ENCODE results near the gene SRPK2. TPM values are rescaled to one million over a fixed set of nuclear protein-coding genes. Genes with fewer than 3 reads are reported as not detected.
"Not testable (repeated sequence)": the region's sequence is repeated elsewhere in the genome, so short reads cannot be mapped to it uniquely, and the experiment has no call there.

SRPK2 gene
- 40.5 and 56.9 TPM in 2 replicates for total RNA-seq (2014; rRNA removed; shearing (Covaris generic); ENCODE audit: low replicate concordance)

DNA sequence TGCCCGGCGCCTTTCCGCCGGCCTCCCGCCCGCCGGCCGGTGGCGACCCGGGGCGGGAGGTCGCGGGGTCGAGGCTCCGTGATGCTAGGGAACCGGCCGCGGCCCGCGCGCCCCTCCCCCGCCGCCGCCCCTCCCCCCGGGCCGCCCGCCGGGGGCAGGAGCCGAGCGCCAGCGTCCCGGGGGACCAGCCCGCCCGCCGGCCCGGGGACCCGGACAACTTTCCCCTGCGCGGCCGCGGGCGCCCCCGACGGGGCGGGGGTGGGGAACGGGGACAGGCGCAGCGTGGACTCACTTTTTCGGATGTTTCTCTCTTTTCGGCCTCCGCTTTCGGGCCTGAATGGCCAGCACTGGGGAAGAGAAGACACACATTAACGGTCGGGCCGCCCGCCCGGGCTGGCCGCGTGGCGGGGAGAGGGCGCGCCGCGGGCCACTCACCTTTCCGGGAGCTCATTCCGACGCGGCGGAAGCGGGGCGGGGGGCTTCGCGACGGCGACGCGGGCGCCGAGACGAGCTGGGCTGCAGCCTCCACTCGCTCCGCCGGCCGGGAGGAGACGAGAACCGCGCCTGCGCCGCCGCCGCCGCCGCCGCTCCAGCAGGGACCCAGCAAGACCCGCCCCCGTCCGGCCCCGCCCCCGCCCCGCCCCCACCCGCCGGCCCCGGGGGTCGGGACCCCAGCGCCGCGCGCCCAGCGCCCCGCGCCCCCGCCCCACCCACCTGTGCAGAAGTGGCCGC lies at the start of gene SRPK2:
SRPK2 (minus strand) TSS at position 566 of the 732 bp plus-strand sequence.
- Histone ChIP-seq H3K9me3 (no peaks in the 10 kb centered on the region), H3K36me3 (no peaks in the 10 kb centered on the region), H3K4me3 (peak within 1 kb of the TSS; percentile 63), H3K27me3 (no peaks in the 10 kb centered on the region)
- peak; percentile 72 for DNase-seq

DNA sequence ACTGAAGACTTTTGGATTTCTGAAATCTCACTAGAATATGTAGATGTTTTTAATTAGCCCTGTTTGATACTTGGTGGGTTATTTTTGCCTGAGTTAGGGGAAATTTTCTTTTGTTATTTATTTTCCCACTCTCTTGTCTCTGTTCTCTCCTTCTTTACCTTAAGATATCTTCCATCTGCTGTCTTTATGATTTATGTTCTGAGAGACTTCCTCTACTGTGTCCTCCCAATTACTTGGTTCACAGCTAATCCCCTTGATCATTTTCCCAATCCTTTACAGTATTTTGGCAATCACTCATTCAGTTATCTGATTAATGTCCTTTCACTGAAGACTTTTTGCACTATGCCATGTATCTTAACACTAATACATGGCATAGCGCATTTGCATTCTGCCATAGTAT lies 49.5 kb upstream of the SRPK2 start:
- H3K27me3 ChIP-seq: no peaks in the 10 kb centered on the region
- DNase-seq: no peak
- no peaks in the 10 kb centered on the region for H3K36me3 ChIP-seq
- no peaks in the 10 kb centered on the region for H3K9me3 ChIP-seq
- no peak overlapping the region for H3K4me3 ChIP-seq

DNA sequence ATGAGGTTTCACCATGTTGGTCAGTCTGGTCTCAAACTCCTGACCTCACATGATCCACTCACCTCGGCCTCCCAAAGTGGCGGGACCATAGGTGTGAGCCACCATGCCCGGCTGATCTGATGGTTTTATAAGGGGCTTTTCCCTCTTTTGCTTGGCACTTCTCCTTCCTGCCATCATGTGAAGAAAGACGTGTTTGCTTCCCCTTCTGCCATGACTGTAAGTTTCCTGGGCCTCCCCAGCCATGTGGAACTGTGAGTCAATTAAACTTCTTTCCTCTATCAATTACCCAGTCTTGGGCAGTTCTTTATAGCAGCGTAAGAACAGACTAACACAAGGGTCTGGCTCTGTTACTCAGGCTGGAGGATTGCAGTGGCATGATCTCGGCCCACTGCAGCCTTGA lies 48.6 kb upstream of the SRPK2 start:
- not testable (repeated sequence) for H3K4me3 ChIP-seq, H3K36me3 ChIP-seq, DNase-seq, H3K27me3 ChIP-seq, H3K9me3 ChIP-seq

DNA sequence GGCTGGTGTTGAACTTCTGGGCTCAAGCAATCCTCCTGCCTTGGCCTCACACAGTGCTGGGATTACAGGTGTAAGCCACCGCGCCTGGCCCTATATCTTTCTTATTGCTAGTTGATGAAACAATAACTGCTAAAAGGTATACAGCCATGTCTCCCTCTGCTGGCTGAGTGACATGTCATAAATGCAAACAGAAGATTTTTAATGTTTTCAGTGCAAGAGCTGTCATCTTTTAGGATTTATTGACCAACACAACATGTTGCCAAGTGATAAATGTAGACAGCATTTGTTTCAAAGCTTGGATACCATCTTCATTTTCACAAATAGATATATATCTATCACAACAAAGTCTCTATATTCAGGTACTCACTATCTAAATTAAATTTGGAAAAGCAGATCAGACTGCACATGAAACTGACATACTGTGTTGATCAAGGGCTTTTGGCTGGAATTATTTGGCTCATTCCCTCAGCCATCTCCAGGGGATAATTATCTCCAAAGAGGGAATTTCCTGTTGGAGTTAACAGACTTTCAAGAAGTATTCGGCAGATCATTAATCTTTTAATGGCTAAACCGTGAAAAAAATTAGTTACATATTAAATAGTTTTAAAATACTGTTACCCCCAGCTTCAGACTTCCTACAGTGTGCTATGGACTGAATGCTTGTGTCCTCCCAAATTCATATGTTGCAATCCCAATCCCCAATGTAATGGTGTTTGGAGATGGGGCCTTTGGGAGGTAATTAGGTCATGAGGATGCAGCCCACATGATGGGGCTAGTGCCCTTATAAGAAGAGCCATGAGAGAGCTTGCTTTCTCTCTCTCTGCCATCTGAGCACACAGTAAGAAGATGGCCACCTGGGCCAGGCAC lies 41.3 kb upstream of the SRPK2 start:
- DNase-seq: no peak
- H3K4me3 ChIP-seq: no peak overlapping the region
- no peaks in the 10 kb centered on the region for H3K27me3 ChIP-seq
- no peaks in the 10 kb centered on the region for H3K9me3 ChIP-seq
- no peaks in the 10 kb centered on the region for H3K36me3 ChIP-seq

DNA sequence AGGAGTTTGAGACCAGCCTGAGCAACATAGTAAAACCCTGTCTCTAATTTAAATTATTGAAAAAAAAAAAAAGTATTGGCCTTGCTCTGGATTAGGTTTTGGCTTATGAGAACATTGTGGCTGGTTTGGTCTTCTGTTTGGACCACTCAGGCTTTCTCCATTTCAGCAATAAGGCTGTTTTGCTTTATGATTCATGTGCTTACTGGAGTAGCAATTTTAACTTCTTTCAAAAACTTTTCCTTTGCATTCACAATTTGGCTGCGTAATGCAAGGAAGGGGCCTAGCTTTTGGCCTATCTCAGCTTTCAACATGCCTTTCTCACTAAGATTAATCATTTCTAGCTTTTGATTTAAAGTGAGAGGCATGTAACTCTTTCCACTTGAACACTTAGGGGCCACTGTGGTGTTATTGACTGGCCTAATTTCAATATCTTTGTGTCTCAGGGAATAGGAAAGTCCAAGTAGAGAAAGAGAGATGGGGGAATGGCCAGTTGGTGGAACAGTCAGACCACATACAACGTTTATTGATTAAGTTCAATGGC lies 38.0 kb upstream of the SRPK2 start:
- Histone ChIP-seq H3K27me3 (no peaks in the 10 kb centered on the region), H3K9me3 (no peaks in the 10 kb centered on the region), H3K36me3 (no peaks in the 10 kb centered on the region), H3K4me3 (no peak overlapping the region)
- DNase-seq: no peak

DNA sequence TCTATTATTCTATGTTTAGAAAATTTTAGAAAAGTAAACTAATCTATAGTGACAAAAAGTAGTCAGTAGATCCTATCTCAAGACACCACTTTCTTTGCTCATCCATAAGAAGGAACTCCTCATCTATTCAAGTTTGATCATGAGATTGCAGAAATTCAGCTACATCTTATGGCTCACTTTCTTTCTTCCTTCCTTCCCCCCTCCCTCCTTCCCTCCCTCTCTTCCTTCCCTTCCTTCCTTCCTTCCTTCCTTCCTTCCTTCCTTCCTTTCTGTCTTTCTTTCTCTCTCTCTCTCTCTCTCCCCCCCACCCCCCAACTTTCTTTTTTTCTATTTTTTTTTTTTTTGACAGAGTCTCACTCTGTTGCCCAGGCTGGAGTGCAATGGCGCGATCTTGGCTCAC lies 35.3 kb upstream of the SRPK2 start:
- no peaks in the 10 kb centered on the region for H3K27me3 ChIP-seq
- no peak overlapping the region for H3K4me3 ChIP-seq
- DNase-seq: no peak
- no peaks in the 10 kb centered on the region for H3K9me3 ChIP-seq
- no peaks in the 10 kb centered on the region for H3K36me3 ChIP-seq

DNA sequence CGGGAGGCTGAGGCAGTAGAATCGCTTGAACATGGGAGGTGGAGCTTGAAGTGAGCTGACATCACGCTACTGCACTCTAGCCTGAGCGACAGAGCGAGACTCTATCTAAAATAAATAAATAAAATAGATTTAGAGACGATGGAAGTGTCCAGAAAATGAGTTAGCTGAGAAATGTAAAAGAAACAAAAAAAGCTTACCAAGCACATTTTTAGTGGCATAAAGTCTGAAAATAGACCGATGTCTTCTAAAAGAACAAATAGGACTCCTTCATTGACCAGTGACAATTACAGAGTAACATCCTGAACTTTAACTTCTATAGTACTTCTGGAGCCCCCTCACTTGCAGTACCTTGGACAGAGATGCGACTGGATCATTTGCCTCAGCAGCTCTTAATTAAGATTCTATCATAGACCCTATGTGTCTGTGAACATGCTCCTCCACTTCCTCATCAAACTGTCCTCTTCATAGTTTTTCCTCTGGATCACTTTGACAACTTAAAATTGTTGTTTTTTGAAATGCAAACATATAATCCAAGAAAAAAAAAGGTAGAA lies 25.2 kb upstream of the SRPK2 start:
- DNase-seq: no peak
- Histone ChIP-seq H3K27me3 (no peaks in the 10 kb centered on the region), H3K9me3 (no peaks in the 10 kb centered on the region), H3K36me3 (no peaks in the 10 kb centered on the region), H3K4me3 (no peak overlapping the region)

DNA sequence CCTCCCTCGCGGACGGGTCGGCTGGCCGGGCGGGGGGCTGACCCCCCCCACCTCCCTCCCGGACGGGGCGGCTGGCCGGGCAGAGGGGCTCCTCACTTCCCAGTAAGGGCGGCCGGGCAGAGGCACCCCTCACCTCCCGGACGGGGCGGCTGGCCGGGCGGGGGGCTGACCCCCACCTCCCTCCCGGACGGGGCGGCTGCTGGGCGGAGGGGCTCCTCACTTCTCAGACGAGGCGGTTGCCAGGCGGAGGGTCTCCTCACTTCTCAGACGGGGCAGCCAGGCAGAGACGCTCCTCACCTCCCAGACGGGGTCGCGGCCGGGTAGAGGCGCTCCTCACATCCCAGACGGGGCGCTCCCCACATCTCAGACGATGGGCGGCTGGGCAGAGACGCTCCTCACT lies 22.1 kb upstream of the SRPK2 start:
- H3K4me3 ChIP-seq, H3K9me3 ChIP-seq, H3K27me3 ChIP-seq, H3K36me3 ChIP-seq, DNase-seq: not testable (repeated sequence)

DNA sequence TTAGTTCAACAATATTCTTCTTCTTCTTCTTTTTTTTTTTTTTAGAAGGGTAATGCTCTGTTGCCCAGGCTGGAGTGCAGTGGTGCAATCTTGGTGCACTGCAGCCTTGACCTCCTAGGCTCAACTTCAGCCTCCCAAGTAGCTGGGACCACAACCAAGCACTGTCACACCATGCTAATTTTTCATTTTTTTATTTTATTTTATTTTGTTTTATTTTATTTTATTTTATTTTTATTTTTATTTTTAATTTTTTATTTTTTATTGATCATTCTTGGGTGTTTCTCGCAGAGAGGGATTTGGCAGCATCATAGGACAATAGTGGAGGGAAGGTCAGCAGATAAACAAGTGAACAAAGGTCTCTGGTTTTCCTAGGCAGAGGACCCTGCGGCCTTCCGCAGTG lies 21.1 kb upstream of the SRPK2 start:
- H3K9me3 ChIP-seq, DNase-seq, H3K27me3 ChIP-seq, H3K36me3 ChIP-seq, H3K4me3 ChIP-seq: not testable (repeated sequence)

DNA sequence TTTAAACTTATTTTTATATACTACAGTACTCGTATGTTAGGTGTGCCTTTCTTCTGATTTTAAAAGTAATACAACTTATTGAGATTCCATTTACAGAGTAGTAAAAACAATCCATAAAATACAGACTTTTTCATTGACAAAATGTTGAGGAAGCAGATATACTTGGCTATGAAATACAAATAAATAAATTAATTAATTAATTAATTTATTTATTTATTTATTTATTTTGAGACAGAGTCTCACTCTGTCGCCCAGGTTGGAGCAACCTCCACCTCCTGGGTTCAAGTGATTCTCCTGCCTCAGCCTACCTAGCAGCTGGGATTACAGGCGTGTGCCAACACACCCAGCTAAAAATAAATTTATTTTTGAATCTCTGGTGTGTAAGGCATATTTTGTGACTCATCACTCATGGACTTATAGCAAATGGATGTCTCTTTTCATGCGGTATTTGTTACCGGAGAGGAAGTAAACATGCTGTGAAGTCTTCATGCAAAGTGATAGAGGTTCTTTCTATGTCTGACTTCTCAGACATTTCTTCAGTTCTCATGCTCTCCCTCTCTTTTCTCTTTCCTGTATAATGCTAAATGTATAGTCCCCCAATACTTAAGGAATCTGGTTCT lies 20.2 kb upstream of the SRPK2 start:
- H3K27me3 ChIP-seq: no peaks in the 10 kb centered on the region
- H3K36me3 ChIP-seq: no peaks in the 10 kb centered on the region
- no peak for DNase-seq
- no peak overlapping the region for H3K4me3 ChIP-seq
- H3K9me3 ChIP-seq: no peaks in the 10 kb centered on the region

DNA sequence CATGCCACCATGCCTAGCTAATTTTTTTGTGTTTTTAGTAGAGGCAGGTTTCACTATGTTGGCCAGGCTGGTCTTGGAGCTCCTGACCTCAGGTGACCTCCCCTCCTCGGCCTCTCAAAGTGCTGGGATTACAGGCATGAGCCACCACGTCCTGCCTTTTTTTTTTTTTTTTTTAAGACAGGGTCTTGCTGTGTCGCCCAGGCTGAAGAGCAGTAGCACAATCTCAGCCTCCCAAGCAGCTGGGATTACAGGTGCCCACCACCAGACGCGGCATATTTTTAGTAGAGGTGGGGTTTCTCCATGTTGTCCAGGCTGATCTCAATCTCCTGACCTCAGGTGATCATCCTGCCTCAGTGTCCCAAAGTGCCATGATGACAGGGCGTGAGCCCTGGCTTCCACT lies 14.4 kb upstream of the SRPK2 start:
- Histone ChIP-seq H3K9me3 (no peaks in the 10 kb centered on the region), H3K27me3 (no peaks in the 10 kb centered on the region), H3K4me3 (no peak overlapping the region), H3K36me3 (no peaks in the 10 kb centered on the region)
- no peak for DNase-seq

DNA sequence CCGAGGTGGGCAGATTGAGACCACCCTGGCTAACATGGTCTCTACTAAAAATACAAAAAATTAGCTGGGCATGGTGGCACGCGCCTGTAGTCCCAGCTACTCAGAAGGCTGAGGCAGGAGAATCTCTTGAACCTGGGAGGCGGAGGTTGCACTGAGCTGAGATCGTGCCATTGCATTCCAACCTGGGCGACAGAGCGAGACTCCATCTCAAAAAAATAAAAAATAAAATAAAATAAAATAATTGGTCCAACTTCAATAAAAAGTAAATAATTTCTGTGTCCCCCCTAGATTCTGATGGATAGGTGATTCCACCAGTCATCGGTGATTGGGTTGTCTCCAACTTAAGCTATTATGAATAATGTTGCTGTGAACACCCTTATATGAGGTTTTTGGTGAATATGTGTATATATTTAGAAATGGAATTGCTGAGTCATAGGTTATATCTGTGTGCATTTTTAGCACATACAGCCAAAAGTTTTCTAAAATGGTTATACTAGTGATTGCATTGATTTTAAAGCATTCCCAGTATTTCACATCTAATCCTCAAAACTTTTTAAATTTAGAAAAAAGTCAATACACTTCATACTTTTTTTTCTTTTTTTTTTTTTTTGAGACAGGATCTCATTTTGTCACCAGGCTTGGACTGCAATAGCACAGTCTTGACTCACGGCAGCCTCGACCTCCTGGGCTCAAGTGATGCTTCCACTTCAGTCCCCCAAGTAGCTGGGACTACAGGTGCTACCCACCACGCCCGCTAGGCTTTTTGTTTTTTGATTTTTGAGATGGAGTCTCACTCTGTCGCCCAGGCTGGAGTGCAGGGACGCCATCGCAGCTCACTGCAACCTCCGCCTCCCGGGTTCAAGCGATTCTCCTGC lies 13.7 kb upstream of the SRPK2 start:
- Histone ChIP-seq H3K36me3 (no peaks in the 10 kb centered on the region), H3K9me3 (no peaks in the 10 kb centered on the region), H3K27me3 (no peaks in the 10 kb centered on the region), H3K4me3 (no peak overlapping the region)
- no peak for DNase-seq

DNA sequence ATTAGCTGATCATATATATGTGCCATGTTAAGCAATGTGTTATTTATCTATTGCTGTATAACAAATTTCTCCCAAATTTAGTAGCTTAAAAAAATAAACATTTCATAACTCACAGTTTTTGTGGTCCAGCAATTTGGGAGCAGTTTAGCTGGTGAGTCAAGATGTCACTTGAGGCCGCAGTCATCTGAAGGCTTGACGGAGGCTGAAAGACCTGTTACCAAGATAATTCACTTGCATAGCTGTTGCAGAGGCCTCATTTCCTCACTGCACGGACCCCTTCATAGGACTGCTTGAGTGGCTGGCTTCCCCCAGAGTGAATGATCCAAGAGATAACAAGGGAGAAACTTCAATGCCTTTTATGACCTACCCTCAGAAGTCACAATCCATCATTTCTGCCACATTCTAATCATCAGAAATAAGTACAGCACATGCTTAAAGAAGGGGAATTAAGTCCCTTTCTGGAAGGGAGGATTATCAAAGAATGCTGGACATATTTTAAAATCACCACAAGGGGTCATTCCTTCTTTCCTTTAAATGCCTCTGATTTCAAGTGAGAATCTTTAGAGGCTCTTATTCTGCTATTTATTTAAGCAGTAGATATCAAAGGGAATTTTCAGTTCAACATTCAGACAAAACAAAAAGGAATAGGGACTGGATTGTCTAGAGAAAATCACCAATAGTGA lies 10.5 kb upstream of the SRPK2 start:
- H3K4me3 ChIP-seq: no peak overlapping the region
- no peaks in the 10 kb centered on the region for H3K9me3 ChIP-seq
- no peaks in the 10 kb centered on the region for H3K36me3 ChIP-seq
- no peak for DNase-seq
- no peaks in the 10 kb centered on the region for H3K27me3 ChIP-seq

DNA sequence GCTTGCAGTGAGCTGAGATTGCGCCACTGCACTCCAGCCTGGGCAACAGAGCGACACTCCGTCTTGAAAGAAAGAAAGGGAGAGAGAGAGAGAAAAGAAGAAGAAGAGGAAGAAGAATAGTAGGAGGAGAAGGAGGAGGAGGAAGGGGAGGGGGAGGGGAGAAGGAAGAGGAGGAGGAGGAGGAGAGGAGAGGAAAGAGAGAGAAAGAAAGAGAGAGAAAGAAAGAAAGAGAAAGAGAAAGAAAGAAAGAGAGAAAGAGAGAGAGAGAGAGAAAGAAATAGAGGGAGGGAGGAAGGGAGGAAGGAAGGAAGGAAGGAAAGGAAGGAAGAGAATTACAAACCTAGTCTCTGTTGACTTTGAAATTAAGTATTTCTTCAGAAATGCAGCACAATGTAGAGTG lies 7.8 kb upstream of the SRPK2 start:
- Histone ChIP-seq H3K4me3 (no peak overlapping the region), H3K9me3 (no peaks in the 10 kb centered on the region), H3K27me3 (no peaks in the 10 kb centered on the region), H3K36me3 (no peaks in the 10 kb centered on the region)
- DNase-seq: no peak

DNA sequence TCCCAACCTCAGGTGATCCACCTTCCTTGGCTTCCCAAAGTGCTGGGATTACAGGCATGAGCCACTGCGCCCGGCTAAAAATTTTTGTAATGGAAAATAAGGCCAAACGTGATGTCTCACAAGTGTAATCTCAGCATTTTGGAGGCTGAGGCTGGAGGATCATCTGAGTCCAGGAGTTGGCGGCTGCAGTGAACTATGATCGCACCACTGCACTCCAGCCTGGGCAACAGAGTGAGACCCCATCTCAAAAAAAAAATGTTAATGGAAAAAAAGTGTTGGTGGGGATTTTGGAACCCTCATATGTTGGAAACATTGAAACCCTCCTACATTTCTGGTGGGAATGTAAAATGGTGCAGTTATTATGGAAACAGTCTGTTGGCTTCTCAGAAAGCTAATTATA lies 2.7 kb upstream of the SRPK2 start:
- H3K36me3 ChIP-seq: no peaks in the 10 kb centered on the region
- H3K4me3 ChIP-seq: no peak overlapping the region
- no peaks in the 10 kb centered on the region for H3K27me3 ChIP-seq
- no peak for DNase-seq
- H3K9me3 ChIP-seq: no peaks in the 10 kb centered on the region

DNA sequence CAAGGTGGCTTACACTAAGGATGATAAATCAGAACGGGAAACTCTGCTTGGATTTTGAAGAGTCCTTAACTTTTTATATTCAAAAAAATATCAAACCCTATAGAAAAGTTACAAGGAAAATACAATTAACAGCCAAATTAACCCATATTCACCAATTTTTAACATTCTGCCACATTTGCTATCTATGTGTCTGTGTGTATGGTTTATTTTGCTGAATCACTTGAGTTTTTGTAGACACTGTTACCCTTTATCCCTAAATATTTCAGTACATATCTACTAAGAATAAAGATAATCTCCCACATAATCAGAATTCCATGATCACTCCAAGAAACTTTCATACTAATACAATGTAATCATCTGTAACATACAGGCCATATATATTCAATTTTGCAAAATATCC lies 1.2 kb upstream of the SRPK2 start:
- Histone ChIP-seq H3K4me3 (no peak overlapping the region), H3K27me3 (no peaks in the 10 kb centered on the region), H3K36me3 (no peaks in the 10 kb centered on the region), H3K9me3 (no peaks in the 10 kb centered on the region)
- no peak for DNase-seq
